Measurements from ENCODE around the gene GYS1. TPM values are rescaled to one million over a fixed set of nuclear protein-coding genes. Genes with fewer than 3 reads are reported as not detected.
A peak's percentile ranks its signal among the peaks of the same experiment; 100 is the strongest.

Gene GYS1
- total RNA-seq, 1 donor from 2014 or later, result 45.7 TPM

- TF ChIP-seq CTCF (IDR thresholded peaks at IDR 0.05; ENCODE audit: unreplicated experiment), result no peak
- Mint-ChIP-seq H3K4me1 (ENCODE audit: unreplicated experiment) (peaks cover 54% of the 10 kb centered on the region), H3K4me3 (ENCODE audit: unreplicated experiment) (peak overlapping the region; percentile 56), H3K36me3 (ENCODE audit: low read depth, unreplicated experiment) (peaks cover 30% of the 10 kb centered on the region), H3K27ac (ENCODE audit: unreplicated experiment) (peak overlapping the region; percentile 64), H3K27me3 (ENCODE audit: unreplicated experiment) (peaks cover 21% of the 10 kb centered on the region), H3K9me3 (ENCODE audit: unreplicated experiment) (no peaks in the 10 kb centered on the region)
- no peak for DNase-seq (ENCODE audit: low spot score)
Measured at GRCh38 chr19:48961673-48962028, 31.5 kb downstream of the GYS1 start.

DNA sequence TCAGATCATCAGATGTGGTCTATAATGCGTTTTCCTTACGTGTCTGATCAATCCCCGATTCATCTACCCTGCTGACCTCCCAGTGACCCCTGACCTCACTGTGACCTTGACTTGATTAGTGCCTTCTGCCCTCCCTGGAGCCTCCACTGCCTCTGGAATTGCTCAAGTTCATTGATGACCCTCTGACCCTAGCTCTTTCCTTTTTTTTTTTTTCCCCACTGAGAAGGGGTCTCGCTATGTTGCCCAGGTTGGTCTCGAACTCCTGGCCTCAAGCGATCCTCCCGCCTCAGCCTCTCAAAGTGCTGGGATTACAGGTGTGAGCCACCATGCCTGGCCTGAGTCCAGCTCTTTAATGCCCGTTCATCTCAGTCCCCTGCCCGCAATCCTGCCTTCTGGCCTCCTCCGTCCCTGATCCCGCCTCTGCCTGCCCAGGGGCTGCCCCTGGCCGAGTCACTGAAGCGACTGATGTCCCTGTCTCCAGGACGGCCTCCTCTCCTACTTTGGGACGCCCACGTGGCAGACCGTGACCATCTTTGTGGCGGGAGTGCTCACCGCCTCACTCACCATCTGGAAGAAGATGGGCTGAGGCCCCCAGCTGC, 32.0 kb downstream of the GYS1 start:
- Mint-ChIP-seq H3K27ac (ENCODE audit: unreplicated experiment) (peak overlapping the region; percentile 77), H3K4me3 (ENCODE audit: unreplicated experiment) (no peak overlapping the region), H3K27me3 (ENCODE audit: unreplicated experiment) (peaks cover 20% of the 10 kb centered on the region), H3K36me3 (ENCODE audit: low read depth, unreplicated experiment) (peaks cover 28% of the 10 kb centered on the region), H3K4me1 (ENCODE audit: unreplicated experiment) (peaks cover 52% of the 10 kb centered on the region), H3K9me3 (ENCODE audit: unreplicated experiment) (no peaks in the 10 kb centered on the region)
- DNase-seq (ENCODE audit: low spot score), result no peak
- TF ChIP-seq CTCF (IDR thresholded peaks at IDR 0.05; ENCODE audit: unreplicated experiment), result no peak

- H3K4me1 Mint-ChIP-seq (ENCODE audit: unreplicated experiment), result peaks cover 44% of the 10 kb centered on the region
- H3K36me3 Mint-ChIP-seq (ENCODE audit: low read depth, unreplicated experiment), result peaks cover 26% of the 10 kb centered on the region
- H3K27me3 Mint-ChIP-seq (ENCODE audit: unreplicated experiment), result peaks cover 16% of the 10 kb centered on the region
- no peak overlapping the region for H3K27ac Mint-ChIP-seq (ENCODE audit: unreplicated experiment)
- no peak for DNase-seq (ENCODE audit: low spot score)
- no peak for TF ChIP-seq CTCF (IDR thresholded peaks at IDR 0.05; ENCODE audit: unreplicated experiment)
- no peak overlapping the region for H3K4me3 Mint-ChIP-seq (ENCODE audit: unreplicated experiment)
- H3K9me3 Mint-ChIP-seq (ENCODE audit: unreplicated experiment), result no peaks in the 10 kb centered on the region
Measured at GRCh38 chr19:48959341-48960239, 33.5 kb downstream of the GYS1 start.

- no peaks in the 10 kb centered on the region for H3K9me3 Mint-ChIP-seq (ENCODE audit: unreplicated experiment)
Measured at GRCh38 chr19:48958006-48958405, 35.1 kb downstream of the GYS1 start.

More at GRCh38 chr19:48958006-48958405, 35.1 kb downstream of the GYS1 start:
- H3K27ac Mint-ChIP-seq (ENCODE audit: unreplicated experiment), result no peak overlapping the region
- peaks cover 33% of the 10 kb centered on the region for H3K4me1 Mint-ChIP-seq (ENCODE audit: unreplicated experiment)
- H3K36me3 Mint-ChIP-seq (ENCODE audit: low read depth, unreplicated experiment), result peaks cover 26% of the 10 kb centered on the region
- H3K27me3 Mint-ChIP-seq (ENCODE audit: unreplicated experiment), result peaks cover 10% of the 10 kb centered on the region
- TF ChIP-seq CTCF (IDR thresholded peaks at IDR 0.05; ENCODE audit: unreplicated experiment), result no peak
- H3K4me3 Mint-ChIP-seq (ENCODE audit: unreplicated experiment), result peak overlapping the region; percentile 72
- no peak for DNase-seq (ENCODE audit: low spot score)

All from endothelial cell (in vitro differentiated cells).